IPS-NIHi11 (cell line): ENCODE measurements around the gene CDR2.
"Not testable (repeated sequence)": the region's sequence is repeated elsewhere in the genome, so short reads cannot be mapped to it uniquely, and the experiment has no call there.

Source experiments
- DNase-seq: peaks from one replicate; pipeline ENCODE4 v3.0.0; 2012; ENCODE audit warnings: mixed read lengths, low spot score

Gene CDR2

GRCh38 chr16:22374311-22375116, at the start of gene CDR2:
CDR2 (minus strand) TSS chr16:22374619; CDS start chr16:22374309, 310 bp downstream.
- peak; percentile 99 for DNase-seq

DNA sequence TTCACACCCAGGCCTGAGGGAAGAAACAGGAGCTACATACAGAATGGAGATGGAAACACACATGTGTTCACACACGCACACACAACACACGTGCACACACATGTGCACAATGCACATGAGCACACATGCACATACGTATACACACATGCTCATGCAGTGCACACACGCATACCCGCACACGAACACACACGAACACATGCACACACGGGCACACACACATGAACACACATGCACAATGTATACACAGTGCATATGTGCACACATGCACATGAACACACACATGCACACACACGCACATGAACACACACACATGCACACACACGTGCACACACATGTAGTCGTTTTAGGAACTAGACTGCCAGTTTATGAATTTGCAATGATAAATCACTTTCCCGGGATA, 49.3 kb upstream of the CDR2 start:
- DNase-seq = no peak

- DNase-seq = no peak
Measured at GRCh38 chr16:22421136-22421535, 46.7 kb upstream of the CDR2 start.

GRCh38 chr16:22420606-22421135, 46.3 kb upstream of the CDR2 start:
- no peak for DNase-seq

- DNase-seq = no peak
Measured at GRCh38 chr16:22419908-22420307, 45.5 kb upstream of the CDR2 start.

DNA sequence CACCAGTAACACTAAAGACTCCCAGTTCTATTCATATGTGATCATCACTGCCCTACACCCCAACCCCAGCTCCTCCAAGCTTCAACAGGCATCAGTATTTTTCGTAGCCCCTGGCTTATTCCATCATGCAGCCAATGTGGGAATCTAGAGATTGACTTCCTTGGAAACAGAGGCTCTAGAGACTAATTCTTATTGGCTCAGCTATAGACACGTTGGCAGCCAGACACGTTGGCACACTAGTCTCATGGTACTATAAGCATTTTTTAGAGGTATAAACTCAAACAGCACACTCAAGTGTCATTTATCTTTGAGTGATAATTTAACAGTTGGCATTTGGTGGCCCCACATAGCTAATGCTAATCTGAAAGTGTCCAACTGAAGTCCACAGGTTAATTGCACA, 44.4 kb upstream of the CDR2 start:
- no peak for DNase-seq

- not testable (repeated sequence) for DNase-seq
Measured at GRCh38 chr16:22417798-22418197, 43.4 kb upstream of the CDR2 start.

DNA sequence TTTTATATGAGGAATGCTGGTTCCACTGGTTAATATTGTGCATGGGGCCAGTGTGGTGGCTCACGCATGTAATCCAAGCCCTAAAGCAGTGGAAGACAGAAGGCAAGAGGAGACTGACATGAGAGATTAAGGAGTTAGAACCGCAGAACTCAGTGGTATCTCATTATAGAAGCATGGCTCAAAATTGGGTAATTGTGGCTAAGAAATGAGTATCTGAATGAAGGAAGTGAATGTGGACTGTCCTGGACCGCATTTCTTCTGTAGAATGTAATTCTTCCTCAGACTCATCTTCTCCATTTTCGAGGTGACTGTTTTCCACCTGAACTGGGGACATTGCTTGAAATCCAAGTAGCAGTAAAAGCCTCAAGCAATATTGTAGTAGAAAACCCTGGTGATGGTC, 42.6 kb upstream of the CDR2 start:
- DNase-seq = no peak

DNA sequence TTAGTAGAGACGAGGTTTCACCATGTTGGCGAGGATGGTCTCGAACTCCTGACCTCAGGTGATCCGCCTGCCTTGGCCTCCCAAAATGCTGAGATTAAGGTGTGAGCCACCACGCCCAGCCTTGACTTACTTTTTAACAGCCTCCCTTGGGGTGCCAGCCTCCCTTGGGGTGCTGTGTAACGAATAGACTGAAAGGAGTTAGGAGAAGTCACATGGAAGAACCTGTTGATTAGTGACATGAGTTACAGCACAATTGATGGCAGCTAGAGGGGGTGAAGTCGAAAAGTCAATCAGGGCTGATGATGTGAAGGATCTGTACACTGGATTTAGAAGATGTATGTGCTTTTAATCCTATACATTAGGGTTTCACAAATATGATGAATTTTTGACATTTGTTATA, 39.4 kb upstream of the CDR2 start:
- no peak for DNase-seq

GRCh38 chr16:22407486-22407885, 33.1 kb upstream of the CDR2 start:
- DNase-seq = no peak

DNA sequence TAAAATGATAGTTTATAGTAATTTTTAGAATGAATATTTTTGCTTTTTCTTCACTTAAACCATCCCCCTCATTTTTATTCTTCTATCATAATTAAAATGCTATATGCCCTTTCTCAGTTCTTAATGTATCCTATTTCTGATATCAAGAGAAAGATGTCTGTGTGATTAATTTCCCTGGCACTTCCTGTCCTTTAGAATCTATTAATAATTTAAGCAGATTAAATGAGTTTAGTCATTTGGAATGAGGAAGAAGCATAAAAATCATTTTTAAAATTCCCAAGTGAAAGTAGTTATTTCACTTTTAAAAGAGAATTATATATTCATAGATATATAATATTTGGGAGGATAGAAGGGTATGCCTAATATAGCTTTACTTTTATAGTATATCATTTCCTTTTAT, 27.8 kb upstream of the CDR2 start:
- DNase-seq = no peak

GRCh38 chr16:22400900-22401299, 26.5 kb upstream of the CDR2 start:
- no peak for DNase-seq

DNA sequence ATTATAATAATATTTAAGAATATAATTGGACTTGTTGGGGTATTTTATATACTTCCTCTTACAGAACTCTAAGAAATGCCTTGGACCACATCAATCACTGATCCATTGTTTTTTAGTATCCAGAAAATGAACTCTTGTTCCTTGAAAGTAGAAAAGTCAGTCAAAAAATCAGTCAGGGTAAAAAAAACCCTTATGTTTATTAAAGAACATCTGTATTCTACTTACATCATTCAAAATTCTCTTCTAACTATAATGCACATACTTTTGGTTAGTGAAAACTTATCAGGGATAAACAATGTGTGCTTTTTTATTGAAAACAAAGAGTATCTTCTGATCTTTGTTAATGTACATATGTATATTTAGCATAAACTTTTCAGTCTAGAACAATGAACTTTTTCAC, 23.5 kb upstream of the CDR2 start:
- no peak for DNase-seq

GRCh38 chr16:22397464-22397863, 23.0 kb upstream of the CDR2 start:
- no peak for DNase-seq

DNA sequence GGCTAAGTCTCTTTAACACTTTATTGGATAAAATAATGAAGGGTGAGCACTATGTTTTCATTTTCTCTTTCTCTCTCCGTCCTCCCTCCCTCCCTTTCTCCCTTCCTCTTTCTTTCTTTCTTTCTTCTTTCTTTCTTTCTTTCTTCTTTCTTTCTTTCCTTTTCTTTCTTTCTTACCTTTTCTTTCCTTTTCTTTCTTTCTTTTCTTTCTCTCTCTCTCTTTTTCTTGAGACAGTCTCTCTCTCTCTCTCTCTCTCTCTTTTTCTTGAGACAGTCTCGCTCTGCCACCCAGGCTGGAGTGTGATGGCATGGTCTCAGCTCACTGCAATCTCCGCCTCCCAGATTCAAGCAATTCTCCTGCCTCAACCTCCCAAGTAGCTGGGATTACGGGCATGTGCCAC, 21.5 kb upstream of the CDR2 start:
- no peak for DNase-seq

GRCh38 chr16:22394121-22394520, 19.7 kb upstream of the CDR2 start:
- DNase-seq = no peak

DNA sequence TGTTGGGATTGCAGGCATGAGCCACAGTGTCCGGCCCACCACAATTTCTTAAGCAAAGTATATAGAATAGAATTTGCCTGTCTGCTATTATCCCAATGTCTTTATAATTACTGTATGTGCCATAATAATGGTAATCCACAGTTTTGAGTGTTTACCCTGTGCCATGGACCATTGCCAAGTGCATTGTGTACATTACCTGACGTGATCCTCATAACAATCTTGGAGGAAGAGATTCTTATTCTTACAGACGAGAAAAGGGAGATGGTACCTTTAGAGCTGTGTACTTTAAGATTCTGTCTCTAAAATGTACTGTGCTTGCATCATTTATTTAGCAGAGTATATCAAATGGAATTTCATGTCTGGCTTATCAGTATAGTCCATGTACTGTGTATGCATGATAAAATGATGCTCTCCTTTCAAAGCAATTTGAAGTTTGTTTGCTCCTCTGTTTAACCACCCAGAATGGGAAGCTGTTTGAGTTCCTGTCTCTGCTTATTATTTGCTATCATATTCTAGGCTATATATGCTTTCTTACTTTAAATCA, 13.8 kb upstream of the CDR2 start:
- DNase-seq = no peak

- DNase-seq = no peak
Measured at GRCh38 chr16:22386976-22387375, 12.6 kb upstream of the CDR2 start.

GRCh38 chr16:22385196-22385595, 10.8 kb upstream of the CDR2 start:
- no peak for DNase-seq

DNA sequence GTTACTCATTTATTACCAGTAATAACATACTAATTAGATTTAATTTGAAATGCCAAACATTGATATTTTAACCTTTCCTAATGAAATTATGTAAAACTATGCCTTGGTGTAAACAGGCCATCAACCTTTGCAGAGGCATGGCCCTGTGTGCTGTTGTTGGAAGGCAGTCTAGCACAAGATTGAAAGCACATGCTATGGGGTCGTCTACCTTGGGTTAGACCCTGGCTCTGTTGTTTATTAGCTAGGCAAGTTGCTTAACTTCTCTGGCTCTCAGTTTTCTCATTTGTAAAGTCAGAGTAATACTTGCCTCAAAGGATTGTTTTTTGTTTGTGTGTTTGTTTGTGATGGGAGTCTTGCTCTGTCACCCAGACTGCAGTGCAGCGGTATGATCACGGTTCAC, 9.4 kb upstream of the CDR2 start:
- DNase-seq = no peak

DNA sequence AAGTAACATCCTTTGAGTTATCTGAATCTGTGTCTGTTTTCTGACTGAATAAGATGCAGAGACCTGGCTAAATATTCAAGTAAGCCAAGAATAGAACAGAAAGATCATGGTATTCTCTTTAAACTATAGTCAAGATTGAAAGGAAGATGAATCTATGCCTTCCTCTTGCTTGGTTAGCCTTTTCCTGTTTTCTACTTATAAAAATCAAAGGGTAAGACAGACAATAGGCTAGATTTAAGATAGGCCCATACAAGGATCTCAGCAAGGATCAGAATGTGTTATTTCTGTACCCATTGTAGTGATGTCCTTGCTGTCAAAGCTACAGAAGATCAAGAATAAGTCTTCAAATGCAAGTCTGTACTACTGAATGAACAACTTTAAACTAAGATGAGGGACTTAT, 7.0 kb upstream of the CDR2 start:
- no peak for DNase-seq

- DNase-seq = no peak
Measured at GRCh38 chr16:22380529-22380928, 6.1 kb upstream of the CDR2 start.

- no peak for DNase-seq
Measured at GRCh38 chr16:22379656-22380055, 5.2 kb upstream of the CDR2 start.
